WTC11 (cell line): ENCODE results near the gene SMYD3.

ENCODE experiments used
- CTCF ChIP-seq: fragments of 200-600 bp; IDR thresholded peaks from 2 replicates; pipeline ENCODE4 v1.8.0; 2022; ENCODE audit warnings: antibody characterized with exemption
- E2F5 ChIP-seq: sonication (generic); formaldehyde crosslinking; IDR thresholded peaks from 2 replicates; pipeline ENCODE4 v1.8.1; 2022; ENCODE audit warnings: mild to moderate bottlenecking, moderate library complexity, missing genetic modification reagents
- ESRRA ChIP-seq: sonication (generic); formaldehyde crosslinking; IDR thresholded peaks from 2 replicates; pipeline ENCODE4 v1.8.1; 2022; ENCODE audit warnings: mild to moderate bottlenecking, missing genetic modification reagents, borderline replicate concordance
- GABPB1 ChIP-seq: sonication (generic); formaldehyde crosslinking; IDR thresholded peaks from 2 replicates; pipeline ENCODE4 v1.8.1; 2023; ENCODE audit warnings: mild to moderate bottlenecking, missing genetic modification reagents
- KAT7 ChIP-seq: sonication (generic); formaldehyde crosslinking; IDR thresholded peaks from 2 replicates; pipeline ENCODE4 v1.8.1; 2023; ENCODE audit warnings: missing genetic modification reagents, mild to moderate bottlenecking, borderline replicate concordance
- MAX ChIP-seq: sonication (generic); formaldehyde crosslinking; IDR thresholded peaks from 2 replicates; pipeline ENCODE4 v1.8.0; 2022; ENCODE audit warnings: mild to moderate bottlenecking, missing genetic modification reagents
- NFYB ChIP-seq: sonication (generic); formaldehyde crosslinking; conservative IDR thresholded peaks from 2 replicates; pipeline ENCODE4 v1.8.0; 2022; ENCODE audit warnings: low read depth, missing genetic modification reagents
- PRDM15 ChIP-seq: sonication (generic); formaldehyde crosslinking; IDR thresholded peaks from 2 replicates; pipeline ENCODE4 v1.8.0; 2022; ENCODE audit warnings: missing genetic modification reagents
- ZSCAN18 ChIP-seq: fragments of 250-450 bp; sonication (Bioruptor Pico); IDR thresholded peaks from 2 replicates; pipeline ENCODE4 v2.1.2; 2022; ENCODE audit warnings: mild to moderate bottlenecking, moderate library complexity

GRCh38 chr1:246418565-246419312 is 88.3 kb downstream of the SMYD3 start:
- no peak for TF ChIP-seq NFYB (CRISPR knock-in tag)
- TF ChIP-seq CTCF: no peak
- no peak for TF ChIP-seq MAX (CRISPR knock-in tag)
- no peak for TF ChIP-seq E2F5 (CRISPR knock-in tag)
- TF ChIP-seq GABPB1 (CRISPR knock-in tag): no peak
- no peak for TF ChIP-seq KAT7 (CRISPR knock-in tag)
- TF ChIP-seq ZSCAN18 (CRISPR knock-in tag): no peak
- no peak for TF ChIP-seq ESRRA (CRISPR knock-in tag)
- TF ChIP-seq PRDM15 (CRISPR knock-in tag): no peak
